ENCODE measurements around the gene MAP3K7.

DNA sequence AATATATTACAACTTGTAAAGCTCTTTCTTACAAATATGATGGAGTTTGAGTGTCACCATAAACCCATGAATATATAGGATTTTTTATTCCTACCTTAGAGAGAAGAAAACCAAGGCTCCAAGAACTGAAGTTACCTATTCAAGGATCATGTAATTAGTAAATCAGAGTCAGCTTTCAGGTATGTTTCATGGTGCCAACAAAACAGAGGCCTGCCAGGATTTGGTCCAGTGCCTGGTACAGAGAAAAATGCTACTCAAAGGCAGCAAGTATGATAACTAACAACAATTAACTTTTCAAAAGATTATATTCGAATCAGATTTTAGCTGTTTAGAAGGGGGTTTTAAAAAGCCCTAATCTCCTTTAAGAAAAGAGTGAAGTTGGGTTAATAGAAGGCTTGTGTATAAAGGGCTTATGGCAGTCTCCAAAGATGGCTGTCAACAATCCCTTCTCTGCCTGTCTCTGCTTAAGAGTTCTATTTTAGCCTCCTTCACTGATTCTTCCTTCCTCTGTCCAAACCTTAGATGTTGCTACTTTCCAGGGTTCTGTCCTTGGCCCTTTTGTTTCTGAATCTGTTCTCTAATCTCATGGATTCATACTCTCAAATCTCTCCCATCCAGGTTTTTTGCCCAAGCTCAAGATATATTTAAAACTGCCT lies 7.8 kb downstream of the MAP3K7 start:
- TF ChIP-seq, protein P1, sequence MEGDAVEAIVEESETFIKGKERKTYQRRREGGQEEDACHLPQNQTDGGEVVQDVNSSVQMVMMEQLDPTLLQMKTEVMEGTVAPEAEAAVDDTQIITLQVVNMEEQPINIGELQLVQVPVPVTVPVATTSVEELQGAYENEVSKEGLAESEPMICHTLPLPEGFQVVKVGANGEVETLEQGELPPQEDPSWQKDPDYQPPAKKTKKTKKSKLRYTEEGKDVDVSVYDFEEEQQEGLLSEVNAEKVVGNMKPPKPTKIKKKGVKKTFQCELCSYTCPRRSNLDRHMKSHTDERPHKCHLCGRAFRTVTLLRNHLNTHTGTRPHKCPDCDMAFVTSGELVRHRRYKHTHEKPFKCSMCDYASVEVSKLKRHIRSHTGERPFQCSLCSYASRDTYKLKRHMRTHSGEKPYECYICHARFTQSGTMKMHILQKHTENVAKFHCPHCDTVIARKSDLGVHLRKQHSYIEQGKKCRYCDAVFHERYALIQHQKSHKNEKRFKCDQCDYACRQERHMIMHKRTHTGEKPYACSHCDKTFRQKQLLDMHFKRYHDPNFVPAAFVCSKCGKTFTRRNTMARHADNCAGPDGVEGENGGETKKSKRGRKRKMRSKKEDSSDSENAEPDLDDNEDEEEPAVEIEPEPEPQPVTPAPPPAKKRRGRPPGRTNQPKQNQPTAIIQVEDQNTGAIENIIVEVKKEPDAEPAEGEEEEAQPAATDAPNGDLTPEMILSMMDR (optimal IDR thresholded peaks at IDR 0.05 in 1 of 3, IDR thresholded peaks at IDR 0.05 in 1 of 3, conservative IDR thresholded peaks at IDR 0.05 in 1 of 3; ENCODE audit: extremely low read depth in 1 of 3, insufficient read depth in 2 of 3, low read length in 3 of 3), result no peak
- TF ChIP-seq EZH2 (IDR thresholded peaks at IDR 0.05; ENCODE audit: low read length), result no peak

Data from keratinocyte (primary cell).